Panc1 (cell line): ENCODE results near the gene TESK2. TPM values are rescaled to one million over a fixed set of nuclear protein-coding genes. Genes with fewer than 3 reads are reported as not detected.

Source experiments
- ATAC-seq: fragments of 200-7000 bp; cut with Tn5 transposase; 2 replicates; pipeline ENCODE4 v1.9.1; 2020; ENCODE audit warnings: mild to moderate bottlenecking, moderate library complexity
- BruUV-seq: library from RNA; stranded (reverse); fragments of 400-500 nt; replicated peaks from 2 replicates; lab custom pipeline; 2021; lab: Mats Ljungman, UMichigan
- CTCF ChIA-PET: fragments of 300-600 bp; sonication (Branson Sonifier 250); formaldehyde crosslinking; loops from one replicate; lab custom pipeline; 2022; ENCODE audit warnings: antibody characterized with exemption; lab: Charles Lee
- POLR2A ChIA-PET: fragments of 300-600 bp; sonication (Branson Sonifier 250); formaldehyde crosslinking; loops from one replicate; lab custom pipeline; 2022; ENCODE audit warnings: antibody characterized with exemption; lab: Charles Lee
- DNase-seq: peaks from one replicate; pipeline ENCODE4 v3.0.0-alpha.2; 2010; ENCODE audit warnings: low read depth, low spot score
- H3K27ac ChIP-seq: 2 replicates; pipeline ENCODE4 v1.5.1; 2011; ENCODE audit warnings: mild to moderate bottlenecking, low read length, inconsistent platforms
- H3K27me3 ChIP-seq: fragments of 200-500 bp; sonication (Bioruptor generic); 2 replicates; pipeline ENCODE4 v1.6.0; 2014; ENCODE audit warnings: low read length, inconsistent platforms; ENCODE audit not compliant: control insufficient read depth, insufficient read depth
- H3K36me3 ChIP-seq: fragments of 200-500 bp; sonication (Bioruptor generic); 2 replicates; pipeline ENCODE4 v1.5.1; 2014; ENCODE audit warnings: inconsistent platforms, mild to moderate bottlenecking, low read length, moderate library complexity; ENCODE audit not compliant: control insufficient read depth, insufficient read depth
- H3K4me1 ChIP-seq: 2 replicates; pipeline ENCODE4 v1.5.1; 2011; ENCODE audit warnings: inconsistent platforms, mild to moderate bottlenecking, low read length, moderate library complexity; ENCODE audit not compliant: control insufficient read depth, insufficient read depth
- H3K4me3 ChIP-seq, 2 experiments: 2 replicates each; pipeline ENCODE4 v1.5.1; 2011 to 2012; ENCODE audit warnings: low read depth in 2 of 2, low read length in 2 of 2, mild to moderate bottlenecking in 2 of 2, inconsistent platforms in 1 of 2, moderate library complexity in 1 of 2
- H3K9me3 ChIP-seq: fragments of 200-500 bp; sonication (Bioruptor generic); 2 replicates; pipeline ENCODE4 v1.5.1; 2014; ENCODE audit warnings: low read depth, mild to moderate bottlenecking, inconsistent platforms, low read length, moderate library complexity; ENCODE audit not compliant: control insufficient read depth, insufficient read depth
- POLR2AphosphoS5 ChIP-seq: IDR thresholded peaks from 2 replicates; pipeline ENCODE4 v1.6.1; 2012; ENCODE audit warnings: mild to moderate bottlenecking, low read depth, low read length, moderate library complexity
- SIN3A ChIP-seq: IDR thresholded peaks from 2 replicates; pipeline ENCODE4 v1.6.1; 2012; ENCODE audit warnings: low read depth, mild to moderate bottlenecking, low read length, moderate library complexity, borderline replicate concordance; ENCODE audit not compliant: insufficient read depth
- TCF7L2 ChIP-seq: IDR thresholded peaks from 2 replicates; pipeline ENCODE4 v1.6.1; 2011; ENCODE audit warnings: mild to moderate bottlenecking, low read depth, low read length, inconsistent platforms
- in situ Hi-C: cut with HindIII; loops from 2 replicates; pipeline ENCODE4 v1.10.0; 2016; ENCODE audit warnings: low sequenced_read_pairs, low pct_unique_long_range_greater_than_20kb
- intact Hi-C: fragments of 100-400 bp; cut with micrococcal nuclease; formaldehyde crosslinking; loops from one replicate; pipeline ENCODE4 v1.10.0; 2022; ENCODE audit not compliant: unreplicated experiment
- total RNA-seq: library from RNA; stranded (reverse); gene quantifications from one replicate; pipeline ENCODE4 v1.2.1, GENCODE V29; 2021; ENCODE audit not compliant: unreplicated experiment
- TF ChIP-seq, protein P1 (sequence below): fragments of 450-650 bp; IDR thresholded peaks from 2 replicates; pipeline ENCODE4 v1.5.1; 2017; ENCODE audit warnings: mild to moderate bottlenecking
- TF ChIP-seq, protein P2 (sequence below), 2 experiments: IDR thresholded peaks; 2 replicates each; pipeline ENCODE4 v1.6.1; 2011 to 2012; ENCODE audit warnings: low read depth in 2 of 2, control low read depth in 1 of 2, low read length in 1 of 2, mild to moderate bottlenecking in 1 of 2, moderate library complexity in 1 of 2; ENCODE audit not compliant: insufficient read depth in 1 of 2

TESK2 gene
- total RNA-seq, 1 experiment from 2014 or later, result 3.3 TPM

DNA sequence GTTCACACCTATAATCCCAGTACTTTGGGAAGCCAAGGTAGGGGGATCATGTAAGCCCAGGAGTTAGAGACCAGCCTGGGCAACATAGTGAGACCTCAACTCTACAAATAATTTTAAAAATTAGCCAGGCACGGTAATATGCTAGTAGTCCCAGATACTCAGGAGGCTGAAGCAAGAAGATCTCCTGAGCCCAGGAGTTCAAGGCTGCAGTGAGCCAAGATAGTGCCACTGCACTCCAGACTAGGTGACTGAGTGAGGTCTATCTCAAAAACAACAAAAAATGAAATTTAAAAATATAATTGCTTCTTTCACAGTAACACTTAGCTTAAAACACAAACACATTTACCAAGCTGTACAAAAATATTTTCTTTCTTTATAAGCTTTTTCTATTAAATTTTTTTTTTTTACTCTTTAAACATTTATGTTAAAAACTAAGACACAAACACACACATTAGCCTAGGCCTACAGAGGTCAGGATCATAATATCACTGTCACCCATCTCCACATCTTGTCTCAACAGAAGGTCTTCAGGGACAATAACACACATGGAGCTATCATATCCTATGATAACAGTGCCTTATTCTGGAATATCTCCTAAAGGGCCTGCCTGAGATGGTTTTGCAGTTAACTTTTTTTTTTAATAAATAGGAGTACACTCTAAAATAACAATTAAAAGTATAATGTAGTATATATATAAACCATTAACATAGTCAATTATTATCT, 43.9 kb downstream of the TESK2 start:
- intact Hi-C loops, result no loop called here

DNA sequence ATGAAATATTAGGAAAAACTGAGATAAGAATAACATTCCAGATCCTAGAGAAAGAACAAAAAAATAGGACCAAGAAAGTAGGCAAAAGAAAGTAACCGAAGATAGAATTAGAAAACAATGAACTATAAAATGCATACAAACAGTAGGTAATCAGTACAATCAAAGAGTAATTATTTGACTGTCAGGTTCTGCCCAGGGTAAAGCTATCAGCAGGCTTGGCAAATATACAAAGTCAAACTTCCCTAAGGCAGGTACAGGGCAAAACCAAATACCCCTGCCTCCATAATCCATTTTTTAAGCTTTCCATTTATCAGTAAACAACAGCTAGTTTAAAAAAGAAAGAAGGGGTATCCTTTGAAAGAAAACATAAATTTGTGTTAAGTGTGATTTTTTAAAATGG, 44.4 kb downstream of the TESK2 start:
- intact Hi-C loops, result no loop called here
- Histone ChIP-seq H3K27ac (no peak overlapping the region), H3K9me3 (no peaks in the 10 kb centered on the region), H3K4me3 (no peak overlapping the region), H3K4me1 (no peaks in the 10 kb centered on the region), H3K27me3 (no peaks in the 10 kb centered on the region), H3K36me3 (no peaks in the 10 kb centered on the region)
- DNase-seq (no peak), ATAC-seq (no peak)
- in situ Hi-C loops, result no loop called here
- ChIA-PET CTCF (interaction anchor here (0.6 kb wide), 1 partner anchor 89 kb away, joined by 3 read pairs; no protein-coding TSS in a partner anchor), POLR2A (interaction anchor here (0.6 to 0.7 kb wide), 2 partner anchors 75 to 105 kb away, joined by 3 to 5 read pairs; no protein-coding TSS in a partner anchor)
- TF ChIP-seq, protein P1, sequence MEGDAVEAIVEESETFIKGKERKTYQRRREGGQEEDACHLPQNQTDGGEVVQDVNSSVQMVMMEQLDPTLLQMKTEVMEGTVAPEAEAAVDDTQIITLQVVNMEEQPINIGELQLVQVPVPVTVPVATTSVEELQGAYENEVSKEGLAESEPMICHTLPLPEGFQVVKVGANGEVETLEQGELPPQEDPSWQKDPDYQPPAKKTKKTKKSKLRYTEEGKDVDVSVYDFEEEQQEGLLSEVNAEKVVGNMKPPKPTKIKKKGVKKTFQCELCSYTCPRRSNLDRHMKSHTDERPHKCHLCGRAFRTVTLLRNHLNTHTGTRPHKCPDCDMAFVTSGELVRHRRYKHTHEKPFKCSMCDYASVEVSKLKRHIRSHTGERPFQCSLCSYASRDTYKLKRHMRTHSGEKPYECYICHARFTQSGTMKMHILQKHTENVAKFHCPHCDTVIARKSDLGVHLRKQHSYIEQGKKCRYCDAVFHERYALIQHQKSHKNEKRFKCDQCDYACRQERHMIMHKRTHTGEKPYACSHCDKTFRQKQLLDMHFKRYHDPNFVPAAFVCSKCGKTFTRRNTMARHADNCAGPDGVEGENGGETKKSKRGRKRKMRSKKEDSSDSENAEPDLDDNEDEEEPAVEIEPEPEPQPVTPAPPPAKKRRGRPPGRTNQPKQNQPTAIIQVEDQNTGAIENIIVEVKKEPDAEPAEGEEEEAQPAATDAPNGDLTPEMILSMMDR, result no peak
- no peak for TF ChIP-seq POLR2AphosphoS5
- TF ChIP-seq TCF7L2, result no peak
- TF ChIP-seq, protein P2, sequence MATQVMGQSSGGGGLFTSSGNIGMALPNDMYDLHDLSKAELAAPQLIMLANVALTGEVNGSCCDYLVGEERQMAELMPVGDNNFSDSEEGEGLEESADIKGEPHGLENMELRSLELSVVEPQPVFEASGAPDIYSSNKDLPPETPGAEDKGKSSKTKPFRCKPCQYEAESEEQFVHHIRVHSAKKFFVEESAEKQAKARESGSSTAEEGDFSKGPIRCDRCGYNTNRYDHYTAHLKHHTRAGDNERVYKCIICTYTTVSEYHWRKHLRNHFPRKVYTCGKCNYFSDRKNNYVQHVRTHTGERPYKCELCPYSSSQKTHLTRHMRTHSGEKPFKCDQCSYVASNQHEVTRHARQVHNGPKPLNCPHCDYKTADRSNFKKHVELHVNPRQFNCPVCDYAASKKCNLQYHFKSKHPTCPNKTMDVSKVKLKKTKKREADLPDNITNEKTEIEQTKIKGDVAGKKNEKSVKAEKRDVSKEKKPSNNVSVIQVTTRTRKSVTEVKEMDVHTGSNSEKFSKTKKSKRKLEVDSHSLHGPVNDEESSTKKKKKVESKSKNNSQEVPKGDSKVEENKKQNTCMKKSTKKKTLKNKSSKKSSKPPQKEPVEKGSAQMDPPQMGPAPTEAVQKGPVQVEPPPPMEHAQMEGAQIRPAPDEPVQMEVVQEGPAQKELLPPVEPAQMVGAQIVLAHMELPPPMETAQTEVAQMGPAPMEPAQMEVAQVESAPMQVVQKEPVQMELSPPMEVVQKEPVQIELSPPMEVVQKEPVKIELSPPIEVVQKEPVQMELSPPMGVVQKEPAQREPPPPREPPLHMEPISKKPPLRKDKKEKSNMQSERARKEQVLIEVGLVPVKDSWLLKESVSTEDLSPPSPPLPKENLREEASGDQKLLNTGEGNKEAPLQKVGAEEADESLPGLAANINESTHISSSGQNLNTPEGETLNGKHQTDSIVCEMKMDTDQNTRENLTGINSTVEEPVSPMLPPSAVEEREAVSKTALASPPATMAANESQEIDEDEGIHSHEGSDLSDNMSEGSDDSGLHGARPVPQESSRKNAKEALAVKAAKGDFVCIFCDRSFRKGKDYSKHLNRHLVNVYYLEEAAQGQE (IDR thresholded peaks at IDR 0.05; ENCODE audit: insufficient read depth in 1 of 2, low read depth in 2 of 2, low read length in 1 of 2), result no peak
- TF ChIP-seq SIN3A, result no peak
- BruUV-seq, result no TSS peak

More for the DNA sequence above, 43.9 kb downstream of the TESK2 start:
- no peaks in the 10 kb centered on the region for H3K27me3 ChIP-seq
- no peak for ATAC-seq
- no peak for DNase-seq
- ChIA-PET POLR2A (no interaction called here), CTCF (interaction anchor here (0.6 kb wide), 2 partner anchors 14 to 90 kb away, joined by 3 read pairs; no protein-coding TSS in a partner anchor)
- H3K36me3 ChIP-seq, result no peaks in the 10 kb centered on the region
- no peak overlapping the region for H3K4me3 ChIP-seq
- no peaks in the 10 kb centered on the region for H3K4me1 ChIP-seq
- TF ChIP-seq POLR2AphosphoS5 (no peak), SIN3A (no peak), TCF7L2 (no peak)
- TF ChIP-seq, protein P1, result no peak
- TF ChIP-seq, protein P2 (IDR thresholded peaks at IDR 0.05; ENCODE audit: insufficient read depth in 1 of 2, low read depth in 2 of 2, low read length in 1 of 2), result no peak
- in situ Hi-C loops, result no loop called here
- no peak overlapping the region for H3K27ac ChIP-seq
- no TSS peak for BruUV-seq
- no peaks in the 10 kb centered on the region for H3K9me3 ChIP-seq
